Fibroblast of pulmonary artery (primary cell): ENCODE results near the gene PRRC2C.
"Not testable (repeated sequence)": the region's sequence is repeated elsewhere in the genome, so short reads cannot be mapped to it uniquely, and the experiment has no call there.

Experiments
- DNase-seq: peaks from one replicate; pipeline ENCODE4 v3.0.0-alpha.2; 2010; ENCODE audit warnings: low read depth
- H3K4me3 ChIP-seq: replicated peaks from 2 replicates; pipeline ENCODE4 v1.5.1; 2011; ENCODE audit warnings: low read depth, mild to moderate bottlenecking, control low read depth, low read length, moderate library complexity
- TF ChIP-seq, protein P1 (sequence below): IDR thresholded peaks from 2 replicates; pipeline ENCODE4 v1.5.1; 2011; ENCODE audit warnings: mild to moderate bottlenecking, control low read depth, low read length, inconsistent platforms; ENCODE audit errors: missing control alignments

PRRC2C gene

DNA sequence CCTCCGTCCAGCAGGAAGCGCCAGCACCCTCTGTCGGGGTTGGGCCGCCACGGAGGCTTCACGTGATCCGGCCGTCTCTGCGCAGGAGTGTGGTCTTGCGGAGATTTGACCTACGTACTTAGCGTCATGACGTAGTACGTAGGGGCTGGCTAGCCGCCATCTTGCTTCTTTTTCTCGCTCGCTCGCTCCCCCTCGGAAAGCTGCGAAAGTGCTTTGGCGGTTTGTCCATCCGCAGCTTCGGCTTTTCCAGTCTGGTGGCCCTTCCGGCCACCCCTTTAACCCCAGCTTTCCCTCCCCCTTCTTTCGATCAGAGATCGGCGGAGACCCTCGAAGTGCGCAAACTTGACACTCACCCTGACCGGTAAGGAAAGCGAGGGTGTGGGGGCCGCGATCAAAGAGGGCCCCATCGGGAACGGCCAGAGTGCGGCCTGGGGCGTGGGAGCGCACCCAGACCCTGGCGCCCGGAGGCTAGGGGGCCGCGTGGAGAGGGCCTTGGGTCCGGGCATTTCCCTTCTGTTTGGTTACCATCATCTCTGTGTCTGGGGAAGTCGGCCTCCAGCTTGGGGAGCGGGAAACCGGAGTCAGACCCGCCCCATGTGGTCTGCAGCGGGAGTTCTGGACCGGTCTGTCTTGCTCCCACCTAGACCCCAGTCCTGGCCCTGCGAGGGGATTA, at the start of gene PRRC2C:
Gene PRRC2C (plus strand): TSS at position 156 of the 673 bp plus-strand sequence. CDS start 26,559 bp downstream, outside the sequence.
- peak within 1 kb of the TSS; percentile 97 for H3K4me3 ChIP-seq
- TF ChIP-seq, protein P1, sequence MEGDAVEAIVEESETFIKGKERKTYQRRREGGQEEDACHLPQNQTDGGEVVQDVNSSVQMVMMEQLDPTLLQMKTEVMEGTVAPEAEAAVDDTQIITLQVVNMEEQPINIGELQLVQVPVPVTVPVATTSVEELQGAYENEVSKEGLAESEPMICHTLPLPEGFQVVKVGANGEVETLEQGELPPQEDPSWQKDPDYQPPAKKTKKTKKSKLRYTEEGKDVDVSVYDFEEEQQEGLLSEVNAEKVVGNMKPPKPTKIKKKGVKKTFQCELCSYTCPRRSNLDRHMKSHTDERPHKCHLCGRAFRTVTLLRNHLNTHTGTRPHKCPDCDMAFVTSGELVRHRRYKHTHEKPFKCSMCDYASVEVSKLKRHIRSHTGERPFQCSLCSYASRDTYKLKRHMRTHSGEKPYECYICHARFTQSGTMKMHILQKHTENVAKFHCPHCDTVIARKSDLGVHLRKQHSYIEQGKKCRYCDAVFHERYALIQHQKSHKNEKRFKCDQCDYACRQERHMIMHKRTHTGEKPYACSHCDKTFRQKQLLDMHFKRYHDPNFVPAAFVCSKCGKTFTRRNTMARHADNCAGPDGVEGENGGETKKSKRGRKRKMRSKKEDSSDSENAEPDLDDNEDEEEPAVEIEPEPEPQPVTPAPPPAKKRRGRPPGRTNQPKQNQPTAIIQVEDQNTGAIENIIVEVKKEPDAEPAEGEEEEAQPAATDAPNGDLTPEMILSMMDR: peak; percentile 80
- DNase-seq: peak; percentile 99

DNA sequence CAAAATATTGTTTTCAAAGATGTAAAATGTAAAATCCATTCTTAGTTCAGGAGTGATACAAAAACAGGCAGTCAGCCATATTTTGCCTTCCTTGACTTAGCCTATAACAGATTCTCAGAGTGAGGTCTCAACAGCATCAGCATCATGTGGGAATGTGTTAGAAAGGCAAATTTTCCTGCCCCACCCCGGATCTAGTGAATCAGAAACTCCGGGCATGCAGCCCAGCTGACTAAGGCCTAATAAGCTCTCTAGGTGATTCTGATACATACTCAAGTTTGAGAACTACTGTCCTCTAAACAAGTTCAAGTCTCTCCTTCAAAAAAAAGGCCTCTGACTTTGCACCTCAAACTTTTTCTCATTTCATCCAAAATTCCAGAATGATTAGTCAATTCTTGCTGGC, 46.9 kb upstream of the PRRC2C start:
- DNase-seq: peak; percentile 97
- TF ChIP-seq, protein P1: no peak
- no peak overlapping the region for H3K4me3 ChIP-seq

DNA sequence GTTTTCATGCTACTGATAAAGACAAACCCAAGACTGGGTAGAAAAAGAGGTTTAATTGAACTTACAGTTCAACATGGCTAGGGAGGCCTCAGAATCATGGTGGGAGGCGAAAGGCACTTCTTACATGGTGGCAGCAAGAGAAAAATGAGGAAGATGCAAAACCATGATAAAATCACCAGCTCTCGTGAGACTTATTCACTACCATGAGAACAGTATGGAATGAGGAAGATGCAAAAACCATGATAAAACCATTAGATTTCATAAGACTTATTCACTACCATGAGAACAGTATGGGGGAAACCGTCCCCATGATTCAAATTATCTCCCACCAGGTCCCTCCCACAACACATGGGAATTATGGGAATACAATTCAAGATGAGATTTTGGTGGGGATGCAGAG, 45.1 kb upstream of the PRRC2C start:
- DNase-seq, H3K4me3 ChIP-seq: not testable (repeated sequence)

DNA sequence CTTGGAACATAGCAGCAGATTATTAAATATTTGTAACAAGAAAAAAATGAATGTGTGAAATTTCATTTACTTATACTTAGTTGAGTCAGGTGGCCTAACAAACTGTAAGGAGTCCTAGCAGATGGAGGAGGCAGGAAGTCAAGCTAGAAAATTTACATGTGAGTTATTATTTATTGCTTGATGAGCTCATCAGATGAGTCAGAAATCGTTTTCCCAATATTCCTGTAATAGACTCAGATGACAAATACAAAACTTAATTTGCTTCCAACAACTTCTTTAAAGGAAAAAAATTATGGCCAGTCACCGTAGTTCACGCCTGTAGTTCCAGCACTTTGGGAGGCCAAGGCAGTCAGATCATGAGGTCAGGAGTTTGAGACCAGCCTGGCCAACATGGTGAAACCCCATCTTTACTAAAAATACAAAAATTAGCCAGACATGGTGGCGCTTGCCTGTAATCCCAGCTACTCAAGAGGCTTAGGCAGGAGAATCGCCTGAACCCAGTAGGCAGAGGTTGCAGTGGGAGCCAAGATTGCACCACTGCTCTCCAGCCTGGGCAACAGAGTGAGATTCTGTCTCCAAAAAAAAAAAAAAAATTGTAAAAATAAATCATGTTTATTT, 43.9 kb upstream of the PRRC2C start:
- DNase-seq: peak; percentile 69
- not testable (repeated sequence) for H3K4me3 ChIP-seq

DNA sequence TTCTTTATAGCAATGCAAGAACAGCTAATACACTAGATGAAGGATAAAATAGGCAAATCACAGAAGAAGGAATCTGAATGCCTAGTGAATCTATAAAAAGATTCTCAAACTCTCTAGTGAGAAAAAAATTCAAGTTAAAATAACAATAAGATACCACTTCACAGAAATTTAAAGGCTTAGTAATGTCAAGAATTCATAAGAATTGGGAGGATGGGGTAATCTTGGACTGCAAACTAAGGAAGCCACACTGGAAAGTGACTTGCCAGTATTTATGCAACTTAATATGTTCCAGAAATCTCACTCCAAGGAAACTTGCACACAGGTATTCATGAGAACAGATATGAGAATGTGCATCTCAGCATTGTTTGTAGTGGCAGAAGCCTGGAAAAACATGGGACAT, 38.9 kb upstream of the PRRC2C start:
- no peak for DNase-seq
- TF ChIP-seq, protein P1: no peak
- no peak overlapping the region for H3K4me3 ChIP-seq

DNA sequence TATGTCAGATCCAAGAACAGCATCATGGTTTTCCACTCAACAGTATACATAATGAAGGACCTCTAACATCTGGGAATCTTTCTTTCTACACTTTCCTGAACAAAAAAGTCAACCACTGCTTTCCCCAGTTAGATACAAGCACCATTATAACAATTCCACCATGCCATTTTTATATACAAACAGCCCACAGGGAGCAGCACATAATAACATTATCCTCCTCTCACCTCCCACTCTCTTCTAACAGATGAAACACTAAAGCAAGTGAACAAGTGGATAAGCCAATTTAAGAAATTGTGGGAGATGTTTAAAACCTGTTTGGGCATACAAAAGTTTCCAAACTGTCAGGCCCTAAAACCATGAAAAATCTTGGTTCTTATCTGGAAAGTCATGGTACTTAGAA, 29.4 kb upstream of the PRRC2C start:
- H3K4me3 ChIP-seq: no peak overlapping the region
- TF ChIP-seq, protein P1: no peak
- DNase-seq: no peak

DNA sequence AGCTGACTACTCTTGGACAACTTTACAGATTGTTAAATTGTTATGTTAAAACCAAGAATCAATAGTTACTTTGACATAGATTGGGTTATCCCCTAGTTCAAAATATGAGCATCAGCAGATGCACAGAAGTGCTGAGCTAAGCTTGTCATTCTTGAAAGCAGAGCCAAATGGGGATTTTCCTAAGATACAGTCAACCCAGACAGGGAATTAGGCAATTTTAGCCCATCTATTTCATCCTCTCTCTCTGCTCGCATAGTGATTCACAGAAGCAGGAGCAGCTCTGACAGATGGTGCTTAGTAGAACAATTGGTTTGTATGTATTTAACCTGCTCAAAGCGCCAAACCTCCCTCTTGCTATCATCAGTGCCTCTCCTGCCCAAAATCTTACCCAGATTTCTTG, 27.9 kb upstream of the PRRC2C start:
- peak; percentile 53 for DNase-seq
- H3K4me3 ChIP-seq: no peak overlapping the region
- TF ChIP-seq, protein P1: no peak

DNA sequence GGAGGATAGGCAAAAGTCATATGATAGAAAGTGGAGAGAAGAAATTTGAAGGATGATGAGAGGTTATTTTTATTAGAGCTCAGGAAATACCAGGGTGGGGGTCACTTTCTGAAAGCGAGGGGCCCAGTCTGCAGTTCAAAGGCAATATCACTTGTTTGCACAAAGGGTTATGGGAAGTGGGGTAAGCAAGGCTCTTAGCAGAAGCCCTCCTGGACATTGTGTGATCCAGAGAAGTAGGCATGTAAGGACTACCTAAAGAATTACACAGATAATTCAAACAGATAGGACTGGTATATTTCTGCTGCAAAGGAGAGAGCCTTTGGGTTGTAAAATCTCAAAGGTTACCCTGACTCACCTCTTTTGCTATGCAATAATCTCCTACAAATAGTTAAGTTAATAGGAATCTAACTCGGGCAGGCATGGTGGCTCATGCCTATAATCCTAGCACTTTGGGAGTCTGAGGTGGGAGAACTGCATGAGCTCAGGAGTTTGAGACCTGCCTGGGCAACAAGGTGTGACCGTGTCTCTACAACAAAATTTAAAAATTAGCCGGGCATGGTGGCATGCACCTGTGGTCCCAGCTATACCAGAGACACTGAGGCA, 25.2 kb upstream of the PRRC2C start:
- DNase-seq: no peak
- no peak overlapping the region for H3K4me3 ChIP-seq
- TF ChIP-seq, protein P1: no peak
